Neural cell (in vitro differentiated cells): Measurements from ENCODE around the gene TIMM13. TPM values are rescaled to one million over a fixed set of nuclear protein-coding genes. Genes with fewer than 3 reads are reported as not detected.

Experiments used
- H2AFZ ChIP-seq: fragments of 200-600, 300-800 bp; sonication (generic), shearing (Covaris generic); 2 replicates; pipeline ENCODE4 v1.6.0; 2014; ENCODE audit warnings: low read depth, mild to moderate bottlenecking, antibody characterized with exemption, low read length, moderate library complexity
- H3F3A ChIP-seq: fragments of 200-600 bp; shearing (Covaris generic); 2 replicates; pipeline ENCODE4 v1.6.1; 2016; ENCODE audit warnings: mild to moderate bottlenecking, moderate library complexity, mixed read lengths, antibody characterized with exemption, low read length; ENCODE audit not compliant: insufficient read depth, poor library complexity, severe bottlenecking
- H3K27ac ChIP-seq: fragments of 200-600, 300-800 bp; sonication (generic), shearing (Covaris generic); 2 replicates; pipeline ENCODE4 v1.5.1; 2014; ENCODE audit warnings: mild to moderate bottlenecking, low read length, moderate library complexity
- H3K27me3 ChIP-seq: fragments of 300-800, 200-600 bp; sonication (generic), shearing (Covaris generic); 2 replicates; pipeline ENCODE4 v1.6.0; 2014; ENCODE audit warnings: mild to moderate bottlenecking, low read depth, low read length, moderate library complexity; ENCODE audit not compliant: insufficient read depth
- H3K36me3 ChIP-seq: fragments of 300-800, 200-600 bp; sonication (generic), shearing (Covaris generic); 2 replicates; pipeline ENCODE4 v1.5.1; 2014; ENCODE audit warnings: mild to moderate bottlenecking, antibody characterized with exemption, low read length, moderate library complexity; ENCODE audit not compliant: insufficient read depth
- H3K4me2 ChIP-seq: fragments of 300-800, 200-600 bp; sonication (generic), shearing (Covaris generic); 2 replicates; pipeline ENCODE4 v1.6.0; 2014; ENCODE audit warnings: mild to moderate bottlenecking, low read length
- H3K4me3 ChIP-seq: fragments of 300-800, 200-600 bp; sonication (generic), shearing (Covaris generic); 2 replicates; pipeline ENCODE4 v1.5.1; 2014; ENCODE audit warnings: mild to moderate bottlenecking, low read length, moderate library complexity
- H3K79me2 ChIP-seq: fragments of 200-600 bp; shearing (Covaris generic); replicated peaks from 2 replicates; pipeline ENCODE4 v1.6.0; 2014; ENCODE audit warnings: mild to moderate bottlenecking, low read length, moderate library complexity; ENCODE audit not compliant: insufficient read depth
- H3K9ac ChIP-seq: fragments of 300-800, 200-600 bp; sonication (generic), shearing (Covaris generic); 2 replicates; pipeline ENCODE4 v1.6.1; 2016; ENCODE audit warnings: mild to moderate bottlenecking, low read length, mixed read lengths
- H3K9me2 ChIP-seq: fragments of 200-600 bp; shearing (Covaris generic); 2 replicates; pipeline ENCODE4 v1.6.1; 2016; ENCODE audit warnings: mild to moderate bottlenecking, low read length, mixed read lengths; ENCODE audit not compliant: insufficient read depth
- H3K9me3 ChIP-seq: fragments of 200-600, 300-800 bp; sonication (generic), shearing (Covaris generic); 2 replicates; pipeline ENCODE4 v1.6.1; 2016; ENCODE audit warnings: mild to moderate bottlenecking, mixed run types, low read length, moderate library complexity, mixed read lengths
- H4K20me1 ChIP-seq: fragments of 200-600 bp; shearing (Covaris generic); 2 replicates; pipeline ENCODE4 v1.6.1; 2016; ENCODE audit warnings: mild to moderate bottlenecking, mixed run types; ENCODE audit not compliant: insufficient read depth
- CTCF ChIP-seq: fragments of 450-650 bp; IDR thresholded peaks from 2 replicates; pipeline ENCODE4 v1.5.1; 2014; ENCODE audit warnings: antibody characterized with exemption, mild to moderate bottlenecking, moderate library complexity; ENCODE audit not compliant: poor library complexity, severe bottlenecking
- EP300 ChIP-seq: fragments of 450-650 bp; conservative IDR thresholded peaks from 2 replicates; pipeline ENCODE4 v1.6.1; 2014; ENCODE audit warnings: antibody characterized with exemption, mild to moderate bottlenecking, moderate library complexity; ENCODE audit not compliant: poor library complexity, severe bottlenecking
- EZH2 ChIP-seq: fragments of 200-600, 300-800 bp; shearing (Covaris generic), sonication (generic); IDR thresholded peaks from 2 replicates; pipeline ENCODE4 v1.6.1; 2014; ENCODE audit warnings: antibody characterized with exemption, low read length, borderline replicate concordance, mild to moderate bottlenecking; ENCODE audit not compliant: insufficient read depth, poor library complexity, severe bottlenecking
- MXI1 ChIP-seq: fragments of 450-650 bp; conservative IDR thresholded peaks from 2 replicates; pipeline ENCODE4 v1.6.1; 2014; ENCODE audit warnings: antibody characterized with exemption, mild to moderate bottlenecking; ENCODE audit not compliant: poor library complexity, severe bottlenecking
- POLR2AphosphoS5 ChIP-seq: IDR thresholded peaks from 2 replicates; pipeline ENCODE4 v1.6.1; 2012
- RAD21 ChIP-seq: fragments of 450-650 bp; conservative IDR thresholded peaks from 2 replicates; pipeline ENCODE4 v1.6.1; 2014; ENCODE audit warnings: antibody characterized with exemption, mild to moderate bottlenecking, moderate library complexity
- REST ChIP-seq: IDR thresholded peaks from 2 replicates; pipeline ENCODE4 v1.6.1; 2012; ENCODE audit warnings: borderline replicate concordance
- SMC3 ChIP-seq: fragments of 450-650 bp; conservative IDR thresholded peaks from 2 replicates; pipeline ENCODE4 v1.6.1; 2014; ENCODE audit warnings: antibody characterized with exemption, mild to moderate bottlenecking, moderate library complexity; ENCODE audit not compliant: poor library complexity
- TAF1 ChIP-seq: IDR thresholded peaks from 2 replicates; pipeline ENCODE4 v1.6.1; 2012; ENCODE audit warnings: low read depth
- polyA plus RNA-seq: library from polyadenylated mRNA; depleted of rRNA; stranded (reverse); fragments of >200 nt; gene quantifications from 2 replicates; pipeline ENCODE4 v1.2.3, GENCODE V29; 2014

The TIMM13 gene
- polyA plus RNA-seq, 1 donor from 2014 or later: 73.0 TPM

GRCh38 chr19:2457394-2458037 lies 30.1 kb upstream of the TIMM13 start:
- Histone ChIP-seq H4K20me1 (no peaks in the 10 kb centered on the region), H3K4me2 (peak overlapping the region; percentile 70), H3K9me2 (no peaks in the 10 kb centered on the region), H3F3A (no peaks in the 10 kb centered on the region), H3K79me2 (peaks cover 27% of the 10 kb centered on the region), H2AFZ (no peak overlapping the region), H3K27ac (no peak overlapping the region), H3K27me3 (peaks cover 9% of the 10 kb centered on the region), H3K9ac (peak overlapping the region; percentile 26), H3K9me3 (no peaks in the 10 kb centered on the region), H3K4me3 (peak overlapping the region; percentile 62), H3K36me3 (no peaks in the 10 kb centered on the region)
- no peak for TF ChIP-seq RAD21
- TF ChIP-seq SMC3: no peak
- no peak for TF ChIP-seq CTCF
- no peak for TF ChIP-seq MXI1
- no peak for TF ChIP-seq EP300
- no peak for TF ChIP-seq TAF1
- TF ChIP-seq REST: no peak

GRCh38 chr19:2455851-2456570 lies 28.6 kb upstream of the TIMM13 start:
- H3F3A ChIP-seq: no peaks in the 10 kb centered on the region
- no peak for TF ChIP-seq SMC3
- TF ChIP-seq MXI1: no peak
- no peak for TF ChIP-seq CTCF
- no peak for TF ChIP-seq RAD21
- TF ChIP-seq EZH2: no peak
- TF ChIP-seq EP300: no peak
- no peak for TF ChIP-seq POLR2AphosphoS5
- TF ChIP-seq REST: no peak
- TF ChIP-seq TAF1: no peak
- H3K9me3 ChIP-seq: no peaks in the 10 kb centered on the region
- no peaks in the 10 kb centered on the region for H4K20me1 ChIP-seq
- peak overlapping the region; percentile 27 for H2AFZ ChIP-seq
- peak overlapping the region; percentile 86 for H3K9ac ChIP-seq
- H3K4me3 ChIP-seq: peak overlapping the region; percentile 97
- H3K79me2 ChIP-seq: peaks cover 27% of the 10 kb centered on the region
- peak overlapping the region; percentile 73 for H3K4me2 ChIP-seq
- no peaks in the 10 kb centered on the region for H3K27me3 ChIP-seq
- no peaks in the 10 kb centered on the region for H3K36me3 ChIP-seq
- H3K9me2 ChIP-seq: no peaks in the 10 kb centered on the region
- peak overlapping the region; percentile 42 for H3K27ac ChIP-seq
